HCT116 (cell line): ENCODE results near the gene TBKBP1.

ENCODE experiments used
- EZH2phosphoT487 ChIP-seq: fragments of 200-600 bp; IDR thresholded peaks from 2 replicates; pipeline ENCODE4 v1.6.1; 2018; ENCODE audit warnings: antibody characterized with exemption, borderline replicate concordance
- FOSL1 ChIP-seq: IDR thresholded peaks from 2 replicates; pipeline ENCODE4 v1.6.1; 2012; ENCODE audit warnings: low read depth
- JUND ChIP-seq: IDR thresholded peaks from 2 replicates; pipeline ENCODE4 v1.6.1; 2012
- POLR2A ChIP-seq: IDR thresholded peaks from 2 replicates; pipeline ENCODE4 v1.7.0; 2011; ENCODE audit warnings: borderline replicate concordance; ENCODE audit not compliant: insufficient read depth, insufficient read length; ENCODE audit errors: extremely low read depth
- POLR2AphosphoS5 ChIP-seq: IDR thresholded peaks from 2 replicates; pipeline ENCODE4 v1.6.1; 2011; ENCODE audit warnings: mild to moderate bottlenecking, low read depth, low read length, moderate library complexity
- RAD21 ChIP-seq: IDR thresholded peaks from 2 replicates; pipeline ENCODE4 v1.6.1; 2012; ENCODE audit warnings: low read depth, mild to moderate bottlenecking
- TF ChIP-seq, protein P1 (sequence below), 3 experiments: fragments of 200-600 bp in 1 of 3; sonication (generic) in 1 of 3; IDR thresholded peaks in 2 of 3; conservative IDR thresholded peaks in 1 of 3; 2 replicates each; pipeline ENCODE4 v1.5.1; 2012 to 2017; ENCODE audit warnings: low read depth in 2 of 3, low read length in 2 of 3, antibody characterized with exemption in 1 of 3, borderline replicate concordance in 1 of 3, control low read depth in 1 of 3, mild to moderate bottlenecking in 1 of 3, mixed read lengths in 1 of 3, mixed run types in 1 of 3, moderate library complexity in 1 of 3; ENCODE audit not compliant: insufficient read depth in 1 of 3
- TF ChIP-seq, protein P2 (sequence below): IDR thresholded peaks from 2 replicates; pipeline ENCODE4 v1.6.1; 2012; ENCODE audit warnings: low read depth

DNA sequence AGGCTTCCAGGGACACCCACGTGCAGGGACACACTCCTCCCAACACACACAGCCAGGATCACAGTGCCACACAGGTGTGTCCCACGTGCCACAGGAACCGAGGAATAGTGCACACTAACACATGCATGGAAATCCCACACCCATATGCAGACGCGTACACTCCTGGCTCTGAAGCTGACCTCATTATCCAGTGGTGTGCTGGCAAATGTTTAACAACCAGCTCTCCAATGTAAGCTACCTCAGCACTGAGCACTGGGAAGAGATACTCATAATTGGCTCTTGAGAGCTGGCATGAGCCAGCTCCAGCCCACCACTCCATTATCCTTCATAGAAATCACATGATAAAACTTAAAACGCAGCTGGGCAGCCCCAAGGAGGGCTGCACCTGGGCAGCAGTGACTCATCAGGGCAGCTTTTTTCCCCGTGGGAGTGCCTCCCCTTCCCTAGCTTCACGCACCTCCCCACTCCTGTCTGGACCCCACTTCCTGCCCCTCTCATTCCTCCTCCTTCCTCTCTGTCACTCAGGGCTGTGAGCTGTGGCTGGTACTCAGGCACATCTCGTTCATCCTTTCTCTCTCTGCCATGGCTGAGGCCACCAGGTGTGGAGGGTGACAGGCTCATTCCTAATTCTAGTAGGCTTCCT lies 24.1 kb downstream of the TBKBP1 start:
- TF ChIP-seq POLR2AphosphoS5 = no peak
- TF ChIP-seq FOSL1 = no peak
- TF ChIP-seq, protein P1, sequence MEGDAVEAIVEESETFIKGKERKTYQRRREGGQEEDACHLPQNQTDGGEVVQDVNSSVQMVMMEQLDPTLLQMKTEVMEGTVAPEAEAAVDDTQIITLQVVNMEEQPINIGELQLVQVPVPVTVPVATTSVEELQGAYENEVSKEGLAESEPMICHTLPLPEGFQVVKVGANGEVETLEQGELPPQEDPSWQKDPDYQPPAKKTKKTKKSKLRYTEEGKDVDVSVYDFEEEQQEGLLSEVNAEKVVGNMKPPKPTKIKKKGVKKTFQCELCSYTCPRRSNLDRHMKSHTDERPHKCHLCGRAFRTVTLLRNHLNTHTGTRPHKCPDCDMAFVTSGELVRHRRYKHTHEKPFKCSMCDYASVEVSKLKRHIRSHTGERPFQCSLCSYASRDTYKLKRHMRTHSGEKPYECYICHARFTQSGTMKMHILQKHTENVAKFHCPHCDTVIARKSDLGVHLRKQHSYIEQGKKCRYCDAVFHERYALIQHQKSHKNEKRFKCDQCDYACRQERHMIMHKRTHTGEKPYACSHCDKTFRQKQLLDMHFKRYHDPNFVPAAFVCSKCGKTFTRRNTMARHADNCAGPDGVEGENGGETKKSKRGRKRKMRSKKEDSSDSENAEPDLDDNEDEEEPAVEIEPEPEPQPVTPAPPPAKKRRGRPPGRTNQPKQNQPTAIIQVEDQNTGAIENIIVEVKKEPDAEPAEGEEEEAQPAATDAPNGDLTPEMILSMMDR (IDR thresholded peaks at IDR 0.05 in 2 of 3, conservative IDR thresholded peaks at IDR 0.05 in 1 of 3; ENCODE audit: borderline replicate concordance in 1 of 3, insufficient read depth in 1 of 3, low read depth in 2 of 3, low read length in 2 of 3) = no peak
- no peak for TF ChIP-seq POLR2A
- TF ChIP-seq, protein P2, sequence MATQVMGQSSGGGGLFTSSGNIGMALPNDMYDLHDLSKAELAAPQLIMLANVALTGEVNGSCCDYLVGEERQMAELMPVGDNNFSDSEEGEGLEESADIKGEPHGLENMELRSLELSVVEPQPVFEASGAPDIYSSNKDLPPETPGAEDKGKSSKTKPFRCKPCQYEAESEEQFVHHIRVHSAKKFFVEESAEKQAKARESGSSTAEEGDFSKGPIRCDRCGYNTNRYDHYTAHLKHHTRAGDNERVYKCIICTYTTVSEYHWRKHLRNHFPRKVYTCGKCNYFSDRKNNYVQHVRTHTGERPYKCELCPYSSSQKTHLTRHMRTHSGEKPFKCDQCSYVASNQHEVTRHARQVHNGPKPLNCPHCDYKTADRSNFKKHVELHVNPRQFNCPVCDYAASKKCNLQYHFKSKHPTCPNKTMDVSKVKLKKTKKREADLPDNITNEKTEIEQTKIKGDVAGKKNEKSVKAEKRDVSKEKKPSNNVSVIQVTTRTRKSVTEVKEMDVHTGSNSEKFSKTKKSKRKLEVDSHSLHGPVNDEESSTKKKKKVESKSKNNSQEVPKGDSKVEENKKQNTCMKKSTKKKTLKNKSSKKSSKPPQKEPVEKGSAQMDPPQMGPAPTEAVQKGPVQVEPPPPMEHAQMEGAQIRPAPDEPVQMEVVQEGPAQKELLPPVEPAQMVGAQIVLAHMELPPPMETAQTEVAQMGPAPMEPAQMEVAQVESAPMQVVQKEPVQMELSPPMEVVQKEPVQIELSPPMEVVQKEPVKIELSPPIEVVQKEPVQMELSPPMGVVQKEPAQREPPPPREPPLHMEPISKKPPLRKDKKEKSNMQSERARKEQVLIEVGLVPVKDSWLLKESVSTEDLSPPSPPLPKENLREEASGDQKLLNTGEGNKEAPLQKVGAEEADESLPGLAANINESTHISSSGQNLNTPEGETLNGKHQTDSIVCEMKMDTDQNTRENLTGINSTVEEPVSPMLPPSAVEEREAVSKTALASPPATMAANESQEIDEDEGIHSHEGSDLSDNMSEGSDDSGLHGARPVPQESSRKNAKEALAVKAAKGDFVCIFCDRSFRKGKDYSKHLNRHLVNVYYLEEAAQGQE = no peak
- TF ChIP-seq EZH2phosphoT487 = no peak
- TF ChIP-seq RAD21 = no peak
- TF ChIP-seq JUND = no peak
